A549 (cell line): ENCODE data around the gene LRIG2.

Experiments used
- ELK1 ChIP-seq: fragments of 150-350 bp; IDR thresholded peaks from 2 replicates; pipeline ENCODE4 v1.6.1; 2014; ENCODE audit warnings: low read depth, mild to moderate bottlenecking, low read length
- EP300 ChIP-seq, 2 experiments: fragments of >200 bp; sonication (Bioruptor Twin); formaldehyde crosslinking; IDR thresholded peaks; 2 replicates in 1 of 2; 3 replicates in 1 of 2; pipeline ENCODE4 v1.6.1; 2016 to 2017
- HDAC2 ChIP-seq: fragments of 200-600 bp; sonication (generic); IDR thresholded peaks from 2 replicates; pipeline ENCODE4 v1.6.1; 2016
- KDM1A ChIP-seq: fragments of 200-600 bp; sonication (generic); IDR thresholded peaks from 2 replicates; pipeline ENCODE4 v1.6.1; 2016; ENCODE audit warnings: low read depth, mild to moderate bottlenecking
- MAX ChIP-seq: IDR thresholded peaks from 2 replicates; pipeline ENCODE4 v1.6.1; 2012
- MYC ChIP-seq: IDR thresholded peaks from 2 replicates; pipeline ENCODE4 v1.6.1; 2012; ENCODE audit warnings: mild to moderate bottlenecking, inconsistent platforms, low read length, improper control_type of control experiment, borderline replicate concordance
- NPAS2 ChIP-seq: fragments of 250-450 bp; sonication (Bioruptor Pico); IDR thresholded peaks from 2 replicates; pipeline ENCODE4 v1.8.0; 2022; ENCODE audit warnings: mild to moderate bottlenecking, moderate library complexity, borderline replicate concordance
- POLR2A ChIP-seq: IDR thresholded peaks from 2 replicates; pipeline ENCODE4 v1.6.1; 2012; ENCODE audit warnings: mild to moderate bottlenecking, low read length
- RCOR1 ChIP-seq: fragments of 150-350 bp; IDR thresholded peaks from 2 replicates; pipeline ENCODE4 v1.6.1; 2014; ENCODE audit warnings: antibody characterized with exemption, low read length, low read depth
- SREBF2 ChIP-seq: fragments of 450-650 bp; IDR thresholded peaks from 2 replicates; pipeline ENCODE4 v1.6.1; 2014; ENCODE audit warnings: mild to moderate bottlenecking, moderate library complexity
- USF2 ChIP-seq: fragments of 450-650 bp; IDR thresholded peaks from 2 replicates; pipeline ENCODE4 v1.6.1; 2014; ENCODE audit warnings: antibody characterized with exemption
- TF ChIP-seq, protein P1 (sequence below): IDR thresholded peaks from 2 replicates; pipeline ENCODE4 v1.6.1; 2012
- TF ChIP-seq, protein P2 (sequence below): fragments of >200 bp; sonication (Bioruptor Twin); formaldehyde crosslinking; IDR thresholded peaks from 3 replicates; pipeline ENCODE4 v1.5.1; 2016
- TF ChIP-seq, protein P3 (sequence below): fragments of 200-600 bp; sonication (generic); IDR thresholded peaks from 2 replicates; pipeline ENCODE4 v1.6.1; 2016; ENCODE audit warnings: antibody characterized with exemption, mild to moderate bottlenecking, moderate library complexity

- TF ChIP-seq, protein P1, sequence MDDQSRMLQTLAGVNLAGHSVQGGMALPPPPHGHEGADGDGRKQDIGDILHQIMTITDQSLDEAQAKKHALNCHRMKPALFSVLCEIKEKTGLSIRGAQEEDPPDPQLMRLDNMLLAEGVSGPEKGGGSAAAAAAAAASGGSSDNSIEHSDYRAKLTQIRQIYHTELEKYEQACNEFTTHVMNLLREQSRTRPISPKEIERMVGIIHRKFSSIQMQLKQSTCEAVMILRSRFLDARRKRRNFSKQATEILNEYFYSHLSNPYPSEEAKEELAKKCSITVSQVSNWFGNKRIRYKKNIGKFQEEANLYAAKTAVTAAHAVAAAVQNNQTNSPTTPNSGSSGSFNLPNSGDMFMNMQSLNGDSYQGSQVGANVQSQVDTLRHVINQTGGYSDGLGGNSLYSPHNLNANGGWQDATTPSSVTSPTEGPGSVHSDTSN, result no peak
- TF ChIP-seq HDAC2 (no peak), MAX (no peak), USF2 (no peak), MYC (no peak), SREBF2 (no peak), NPAS2 (no peak), RCOR1 (no peak), ELK1 (no peak), EP300 (IDR thresholded peaks at IDR 0.05) (no peak), POLR2A (no peak), KDM1A (no peak)
- TF ChIP-seq, protein P2, sequence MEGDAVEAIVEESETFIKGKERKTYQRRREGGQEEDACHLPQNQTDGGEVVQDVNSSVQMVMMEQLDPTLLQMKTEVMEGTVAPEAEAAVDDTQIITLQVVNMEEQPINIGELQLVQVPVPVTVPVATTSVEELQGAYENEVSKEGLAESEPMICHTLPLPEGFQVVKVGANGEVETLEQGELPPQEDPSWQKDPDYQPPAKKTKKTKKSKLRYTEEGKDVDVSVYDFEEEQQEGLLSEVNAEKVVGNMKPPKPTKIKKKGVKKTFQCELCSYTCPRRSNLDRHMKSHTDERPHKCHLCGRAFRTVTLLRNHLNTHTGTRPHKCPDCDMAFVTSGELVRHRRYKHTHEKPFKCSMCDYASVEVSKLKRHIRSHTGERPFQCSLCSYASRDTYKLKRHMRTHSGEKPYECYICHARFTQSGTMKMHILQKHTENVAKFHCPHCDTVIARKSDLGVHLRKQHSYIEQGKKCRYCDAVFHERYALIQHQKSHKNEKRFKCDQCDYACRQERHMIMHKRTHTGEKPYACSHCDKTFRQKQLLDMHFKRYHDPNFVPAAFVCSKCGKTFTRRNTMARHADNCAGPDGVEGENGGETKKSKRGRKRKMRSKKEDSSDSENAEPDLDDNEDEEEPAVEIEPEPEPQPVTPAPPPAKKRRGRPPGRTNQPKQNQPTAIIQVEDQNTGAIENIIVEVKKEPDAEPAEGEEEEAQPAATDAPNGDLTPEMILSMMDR, result no peak
- TF ChIP-seq, protein P3, sequence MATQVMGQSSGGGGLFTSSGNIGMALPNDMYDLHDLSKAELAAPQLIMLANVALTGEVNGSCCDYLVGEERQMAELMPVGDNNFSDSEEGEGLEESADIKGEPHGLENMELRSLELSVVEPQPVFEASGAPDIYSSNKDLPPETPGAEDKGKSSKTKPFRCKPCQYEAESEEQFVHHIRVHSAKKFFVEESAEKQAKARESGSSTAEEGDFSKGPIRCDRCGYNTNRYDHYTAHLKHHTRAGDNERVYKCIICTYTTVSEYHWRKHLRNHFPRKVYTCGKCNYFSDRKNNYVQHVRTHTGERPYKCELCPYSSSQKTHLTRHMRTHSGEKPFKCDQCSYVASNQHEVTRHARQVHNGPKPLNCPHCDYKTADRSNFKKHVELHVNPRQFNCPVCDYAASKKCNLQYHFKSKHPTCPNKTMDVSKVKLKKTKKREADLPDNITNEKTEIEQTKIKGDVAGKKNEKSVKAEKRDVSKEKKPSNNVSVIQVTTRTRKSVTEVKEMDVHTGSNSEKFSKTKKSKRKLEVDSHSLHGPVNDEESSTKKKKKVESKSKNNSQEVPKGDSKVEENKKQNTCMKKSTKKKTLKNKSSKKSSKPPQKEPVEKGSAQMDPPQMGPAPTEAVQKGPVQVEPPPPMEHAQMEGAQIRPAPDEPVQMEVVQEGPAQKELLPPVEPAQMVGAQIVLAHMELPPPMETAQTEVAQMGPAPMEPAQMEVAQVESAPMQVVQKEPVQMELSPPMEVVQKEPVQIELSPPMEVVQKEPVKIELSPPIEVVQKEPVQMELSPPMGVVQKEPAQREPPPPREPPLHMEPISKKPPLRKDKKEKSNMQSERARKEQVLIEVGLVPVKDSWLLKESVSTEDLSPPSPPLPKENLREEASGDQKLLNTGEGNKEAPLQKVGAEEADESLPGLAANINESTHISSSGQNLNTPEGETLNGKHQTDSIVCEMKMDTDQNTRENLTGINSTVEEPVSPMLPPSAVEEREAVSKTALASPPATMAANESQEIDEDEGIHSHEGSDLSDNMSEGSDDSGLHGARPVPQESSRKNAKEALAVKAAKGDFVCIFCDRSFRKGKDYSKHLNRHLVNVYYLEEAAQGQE, result no peak
Observed at GRCh38 chr1:113129529-113130185, 56.7 kb downstream of the LRIG2 start.
